ENCODE measurements around the gene TNFRSF6B.
"Not testable (repeated sequence)": the region's sequence is repeated elsewhere in the genome, so short reads cannot be mapped to it uniquely, and the experiment has no call there.

The TNFRSF6B gene

DNA sequence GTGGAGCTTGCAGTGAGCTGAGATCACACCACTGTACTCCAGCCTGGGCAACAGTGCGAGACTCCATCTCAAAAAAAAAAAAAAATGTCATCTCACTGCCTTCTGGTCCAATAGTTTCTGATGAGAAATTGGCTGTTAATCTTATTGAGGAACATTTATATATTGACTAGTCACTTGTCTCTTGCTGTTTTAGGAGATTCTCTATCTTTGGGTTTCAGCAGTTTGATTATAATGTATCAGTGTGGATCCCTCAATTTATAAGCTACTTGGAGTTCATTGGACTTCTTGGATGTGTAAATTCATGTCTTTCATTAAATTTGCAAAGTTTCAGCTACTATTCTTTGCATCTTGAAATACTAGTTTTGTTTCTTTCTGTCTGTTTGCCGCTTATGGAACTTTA, 22.5 kb downstream of the TNFRSF6B start:
- no peak overlapping the region for H3K4me3 ChIP-seq (ENCODE audit: low read length)
- TF ChIP-seq, protein P1, sequence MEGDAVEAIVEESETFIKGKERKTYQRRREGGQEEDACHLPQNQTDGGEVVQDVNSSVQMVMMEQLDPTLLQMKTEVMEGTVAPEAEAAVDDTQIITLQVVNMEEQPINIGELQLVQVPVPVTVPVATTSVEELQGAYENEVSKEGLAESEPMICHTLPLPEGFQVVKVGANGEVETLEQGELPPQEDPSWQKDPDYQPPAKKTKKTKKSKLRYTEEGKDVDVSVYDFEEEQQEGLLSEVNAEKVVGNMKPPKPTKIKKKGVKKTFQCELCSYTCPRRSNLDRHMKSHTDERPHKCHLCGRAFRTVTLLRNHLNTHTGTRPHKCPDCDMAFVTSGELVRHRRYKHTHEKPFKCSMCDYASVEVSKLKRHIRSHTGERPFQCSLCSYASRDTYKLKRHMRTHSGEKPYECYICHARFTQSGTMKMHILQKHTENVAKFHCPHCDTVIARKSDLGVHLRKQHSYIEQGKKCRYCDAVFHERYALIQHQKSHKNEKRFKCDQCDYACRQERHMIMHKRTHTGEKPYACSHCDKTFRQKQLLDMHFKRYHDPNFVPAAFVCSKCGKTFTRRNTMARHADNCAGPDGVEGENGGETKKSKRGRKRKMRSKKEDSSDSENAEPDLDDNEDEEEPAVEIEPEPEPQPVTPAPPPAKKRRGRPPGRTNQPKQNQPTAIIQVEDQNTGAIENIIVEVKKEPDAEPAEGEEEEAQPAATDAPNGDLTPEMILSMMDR (IDR thresholded peaks at IDR 0.05; ENCODE audit: insufficient read depth, low read depth, low read length, missing control alignments): no peak
- DNase-seq (ENCODE audit: low read depth): no peak

GRCh38 chr20:63722967-63723622, 26.6 kb downstream of the TNFRSF6B start:
- H3K4me3 ChIP-seq (ENCODE audit: low read length); DNase-seq (ENCODE audit: low read depth): not testable (repeated sequence)

GRCh38 chr20:63730189-63730733, 33.8 kb downstream of the TNFRSF6B start:
- not testable (repeated sequence) for DNase-seq (ENCODE audit: low read depth); H3K4me3 ChIP-seq (ENCODE audit: low read length)

- H3K4me3 ChIP-seq (ENCODE audit: low read length): no peak overlapping the region
- TF ChIP-seq, protein P1 (IDR thresholded peaks at IDR 0.05; ENCODE audit: insufficient read depth, low read depth, low read length, missing control alignments): no peak
- DNase-seq (ENCODE audit: low read depth): no peak
Observed at GRCh38 chr20:63731410-63731809, 35.0 kb downstream of the TNFRSF6B start.

- H3K4me3 ChIP-seq (ENCODE audit: low read length): no peak overlapping the region
- TF ChIP-seq, protein P1 (IDR thresholded peaks at IDR 0.05; ENCODE audit: insufficient read depth, low read depth, low read length, missing control alignments): no peak
- DNase-seq (ENCODE audit: low read depth): no peak
Observed at GRCh38 chr20:63732118-63733095, 36.0 kb downstream of the TNFRSF6B start.

DNA sequence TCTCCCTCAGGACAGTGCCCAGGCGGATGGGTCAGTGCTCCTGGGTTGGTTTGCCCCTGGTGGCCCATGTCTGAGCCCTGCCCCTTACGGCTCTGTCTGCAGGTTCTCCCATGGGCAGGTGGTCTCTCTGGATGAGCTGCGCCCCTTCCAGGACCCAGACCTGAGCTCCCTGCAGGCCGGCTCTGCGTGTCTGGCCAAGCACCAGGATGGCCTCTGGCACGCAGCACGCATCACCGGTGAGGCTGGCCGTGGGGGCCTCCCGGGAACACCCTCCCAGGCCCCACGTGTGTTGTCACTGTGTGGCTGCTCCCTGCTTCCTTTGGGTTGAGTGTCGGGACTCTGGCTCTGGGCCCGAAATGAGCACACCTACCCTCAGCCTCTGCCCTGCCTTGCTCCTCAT, 36.7 kb downstream of the TNFRSF6B start:
- DNase-seq (ENCODE audit: low read depth): no peak
- TF ChIP-seq, protein P1 (IDR thresholded peaks at IDR 0.05; ENCODE audit: insufficient read depth, low read depth, low read length, missing control alignments): no peak
- H3K4me3 ChIP-seq (ENCODE audit: low read length): no peak overlapping the region

- TF ChIP-seq, protein P1 (IDR thresholded peaks at IDR 0.05; ENCODE audit: insufficient read depth, low read depth, low read length, missing control alignments): no peak
- no peak for DNase-seq (ENCODE audit: low read depth)
- H3K4me3 ChIP-seq (ENCODE audit: low read length): no peak overlapping the region
Observed at GRCh38 chr20:63733579-63734081, 37.2 kb downstream of the TNFRSF6B start.
